ENCODE results near the gene PDGFRB.

GRCh38 chr5:150181766-150182545 lies 26.3 kb upstream of the PDGFRB start:
- TF ChIP-seq POLR2AphosphoS5 (IDR thresholded peaks at IDR 0.05) = no peak
- no peak for TF ChIP-seq POLR2A (IDR thresholded peaks at IDR 0.05)
- TF ChIP-seq, protein P1, sequence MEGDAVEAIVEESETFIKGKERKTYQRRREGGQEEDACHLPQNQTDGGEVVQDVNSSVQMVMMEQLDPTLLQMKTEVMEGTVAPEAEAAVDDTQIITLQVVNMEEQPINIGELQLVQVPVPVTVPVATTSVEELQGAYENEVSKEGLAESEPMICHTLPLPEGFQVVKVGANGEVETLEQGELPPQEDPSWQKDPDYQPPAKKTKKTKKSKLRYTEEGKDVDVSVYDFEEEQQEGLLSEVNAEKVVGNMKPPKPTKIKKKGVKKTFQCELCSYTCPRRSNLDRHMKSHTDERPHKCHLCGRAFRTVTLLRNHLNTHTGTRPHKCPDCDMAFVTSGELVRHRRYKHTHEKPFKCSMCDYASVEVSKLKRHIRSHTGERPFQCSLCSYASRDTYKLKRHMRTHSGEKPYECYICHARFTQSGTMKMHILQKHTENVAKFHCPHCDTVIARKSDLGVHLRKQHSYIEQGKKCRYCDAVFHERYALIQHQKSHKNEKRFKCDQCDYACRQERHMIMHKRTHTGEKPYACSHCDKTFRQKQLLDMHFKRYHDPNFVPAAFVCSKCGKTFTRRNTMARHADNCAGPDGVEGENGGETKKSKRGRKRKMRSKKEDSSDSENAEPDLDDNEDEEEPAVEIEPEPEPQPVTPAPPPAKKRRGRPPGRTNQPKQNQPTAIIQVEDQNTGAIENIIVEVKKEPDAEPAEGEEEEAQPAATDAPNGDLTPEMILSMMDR (IDR thresholded peaks at IDR 0.05) = no peak
- no peak for TF ChIP-seq EP300 (IDR thresholded peaks at IDR 0.05)
